ENCODE data around the gene GPR161.

The GPR161 gene

GRCh38 chr1:168112673-168113305, 23.9 kb downstream of the GPR161 start:
- H3K9ac ChIP-seq (ENCODE audit: low read depth in 1 of 2, low read length in 2 of 2), result no peak overlapping the region
- H3K27me3 ChIP-seq (ENCODE audit: control insufficient read depth in 2 of 2, insufficient read depth in 2 of 2, low read length in 2 of 2), result no peaks in the 10 kb centered on the region
- no peaks in the 10 kb centered on the region for H3K9me3 ChIP-seq (ENCODE audit: control insufficient read depth in 2 of 2, low read length in 2 of 2)
- H3K27ac ChIP-seq (ENCODE audit: low read depth in 2 of 2, low read length in 2 of 2), result no peak overlapping the region
- H3K4me3 ChIP-seq (ENCODE audit: low read length in 2 of 2), result no peak overlapping the region
- H3K4me1 ChIP-seq (ENCODE audit: control insufficient read depth in 2 of 2, insufficient read depth in 2 of 2, low read length in 2 of 2), result peaks cover 8 to 15% of the 10 kb centered on the region in 2 donors
- no peaks in the 10 kb centered on the region for H3K36me3 ChIP-seq (ENCODE audit: control insufficient read depth in 2 of 2, insufficient read depth in 2 of 2, low read length in 2 of 2)

GRCh38 chr1:168110896-168111545, 25.7 kb downstream of the GPR161 start:
- no peak overlapping the region for H3K4me3 ChIP-seq (ENCODE audit: low read length in 2 of 2)
- H3K9me3 ChIP-seq (ENCODE audit: control insufficient read depth in 2 of 2, low read length in 2 of 2), result no peaks in the 10 kb centered on the region
- H3K4me1 ChIP-seq (ENCODE audit: control insufficient read depth in 2 of 2, insufficient read depth in 2 of 2, low read length in 2 of 2), result peaks cover 5 to 9% of the 10 kb centered on the region in 2 donors
- H3K9ac ChIP-seq (ENCODE audit: low read depth in 1 of 2, low read length in 2 of 2), result no peak overlapping the region
- no peaks in the 10 kb centered on the region for H3K27me3 ChIP-seq (ENCODE audit: control insufficient read depth in 2 of 2, insufficient read depth in 2 of 2, low read length in 2 of 2)
- H3K27ac ChIP-seq (ENCODE audit: low read depth in 2 of 2, low read length in 2 of 2), result no peak overlapping the region
- no peaks in the 10 kb centered on the region for H3K36me3 ChIP-seq (ENCODE audit: control insufficient read depth in 2 of 2, insufficient read depth in 2 of 2, low read length in 2 of 2)

GRCh38 chr1:168106274-168106673, 30.5 kb downstream of the GPR161 start:
- Histone ChIP-seq H3K36me3 (ENCODE audit: control insufficient read depth in 2 of 2, insufficient read depth in 2 of 2, low read length in 2 of 2) (no peaks in the 10 kb centered on the region), H3K4me1 (ENCODE audit: control insufficient read depth in 2 of 2, insufficient read depth in 2 of 2, low read length in 2 of 2) (no peaks in the 10 kb centered on the region), H3K4me3 (ENCODE audit: low read length in 2 of 2) (no peak overlapping the region), H3K27me3 (ENCODE audit: control insufficient read depth in 2 of 2, insufficient read depth in 2 of 2, low read length in 2 of 2) (no peaks in the 10 kb centered on the region), H3K27ac (ENCODE audit: low read depth in 2 of 2, low read length in 2 of 2) (no peak overlapping the region), H3K9me3 (ENCODE audit: control insufficient read depth in 2 of 2, low read length in 2 of 2) (no peaks in the 10 kb centered on the region), H3K9ac (ENCODE audit: low read depth in 1 of 2, low read length in 2 of 2) (no peak overlapping the region)

GRCh38 chr1:168105846-168106245, 30.9 kb downstream of the GPR161 start:
- Histone ChIP-seq H3K27me3 (ENCODE audit: control insufficient read depth in 2 of 2, insufficient read depth in 2 of 2, low read length in 2 of 2) (no peaks in the 10 kb centered on the region), H3K36me3 (ENCODE audit: control insufficient read depth in 2 of 2, insufficient read depth in 2 of 2, low read length in 2 of 2) (no peaks in the 10 kb centered on the region), H3K9me3 (ENCODE audit: control insufficient read depth in 2 of 2, low read length in 2 of 2) (no peaks in the 10 kb centered on the region), H3K27ac (ENCODE audit: low read depth in 2 of 2, low read length in 2 of 2) (no peak overlapping the region), H3K4me3 (ENCODE audit: low read length in 2 of 2) (no peak overlapping the region), H3K9ac (ENCODE audit: low read depth in 1 of 2, low read length in 2 of 2) (no peak overlapping the region), H3K4me1 (ENCODE audit: control insufficient read depth in 2 of 2, insufficient read depth in 2 of 2, low read length in 2 of 2) (no peaks in the 10 kb centered on the region)

GRCh38 chr1:168104535-168104934, 32.2 kb downstream of the GPR161 start:
- no peaks in the 10 kb centered on the region for H3K36me3 ChIP-seq (ENCODE audit: control insufficient read depth in 2 of 2, insufficient read depth in 2 of 2, low read length in 2 of 2)
- H3K27ac ChIP-seq (ENCODE audit: low read depth in 2 of 2, low read length in 2 of 2), result no peak overlapping the region
- no peak overlapping the region for H3K9ac ChIP-seq (ENCODE audit: low read depth in 1 of 2, low read length in 2 of 2)
- no peaks in the 10 kb centered on the region for H3K4me1 ChIP-seq (ENCODE audit: control insufficient read depth in 2 of 2, insufficient read depth in 2 of 2, low read length in 2 of 2)
- H3K4me3 ChIP-seq (ENCODE audit: low read length in 2 of 2), result no peak overlapping the region
- H3K27me3 ChIP-seq (ENCODE audit: control insufficient read depth in 2 of 2, insufficient read depth in 2 of 2, low read length in 2 of 2), result no peaks in the 10 kb centered on the region
- H3K9me3 ChIP-seq (ENCODE audit: control insufficient read depth in 2 of 2, low read length in 2 of 2), result no peaks in the 10 kb centered on the region

- no peaks in the 10 kb centered on the region for H3K9me3 ChIP-seq (ENCODE audit: control insufficient read depth in 2 of 2, low read length in 2 of 2)
- no peaks in the 10 kb centered on the region for H3K4me1 ChIP-seq (ENCODE audit: control insufficient read depth in 2 of 2, insufficient read depth in 2 of 2, low read length in 2 of 2)
- H3K4me3 ChIP-seq (ENCODE audit: low read length in 2 of 2), result no peak overlapping the region
- no peaks in the 10 kb centered on the region for H3K36me3 ChIP-seq (ENCODE audit: control insufficient read depth in 2 of 2, insufficient read depth in 2 of 2, low read length in 2 of 2)
- no peak overlapping the region for H3K9ac ChIP-seq (ENCODE audit: low read depth in 1 of 2, low read length in 2 of 2)
- no peaks in the 10 kb centered on the region for H3K27me3 ChIP-seq (ENCODE audit: control insufficient read depth in 2 of 2, insufficient read depth in 2 of 2, low read length in 2 of 2)
- H3K27ac ChIP-seq (ENCODE audit: low read depth in 2 of 2, low read length in 2 of 2), result no peak overlapping the region
These were observed 34.2 kb downstream of the GPR161 start for GRCh38 chr1:168102487-168102886.

GRCh38 chr1:168101336-168101735, 35.4 kb downstream of the GPR161 start:
- no peaks in the 10 kb centered on the region for H3K27me3 ChIP-seq (ENCODE audit: control insufficient read depth in 2 of 2, insufficient read depth in 2 of 2, low read length in 2 of 2)
- H3K27ac ChIP-seq (ENCODE audit: low read depth in 2 of 2, low read length in 2 of 2), result no peak overlapping the region
- H3K4me3 ChIP-seq (ENCODE audit: low read length in 2 of 2), result no peak overlapping the region
- H3K36me3 ChIP-seq (ENCODE audit: control insufficient read depth in 2 of 2, insufficient read depth in 2 of 2, low read length in 2 of 2), result no peaks in the 10 kb centered on the region
- no peaks in the 10 kb centered on the region for H3K4me1 ChIP-seq (ENCODE audit: control insufficient read depth in 2 of 2, insufficient read depth in 2 of 2, low read length in 2 of 2)
- H3K9ac ChIP-seq (ENCODE audit: low read depth in 1 of 2, low read length in 2 of 2), result no peak overlapping the region
- no peaks in the 10 kb centered on the region for H3K9me3 ChIP-seq (ENCODE audit: control insufficient read depth in 2 of 2, low read length in 2 of 2)

- Histone ChIP-seq H3K36me3 (ENCODE audit: control insufficient read depth in 2 of 2, insufficient read depth in 2 of 2, low read length in 2 of 2) (no peaks in the 10 kb centered on the region), H3K9ac (ENCODE audit: low read depth in 1 of 2, low read length in 2 of 2) (no peak overlapping the region), H3K4me3 (ENCODE audit: low read length in 2 of 2) (no peak overlapping the region), H3K27ac (ENCODE audit: low read depth in 2 of 2, low read length in 2 of 2) (no peak overlapping the region), H3K9me3 (ENCODE audit: control insufficient read depth in 2 of 2, low read length in 2 of 2) (no peaks in the 10 kb centered on the region), H3K27me3 (ENCODE audit: control insufficient read depth in 2 of 2, insufficient read depth in 2 of 2, low read length in 2 of 2) (no peaks in the 10 kb centered on the region), H3K4me1 (ENCODE audit: control insufficient read depth in 2 of 2, insufficient read depth in 2 of 2, low read length in 2 of 2) (no peaks in the 10 kb centered on the region)
These were observed 36.3 kb downstream of the GPR161 start for GRCh38 chr1:168100315-168101002.

- Histone ChIP-seq H3K4me3 (ENCODE audit: low read length in 2 of 2) (no peak overlapping the region), H3K4me1 (ENCODE audit: control insufficient read depth in 2 of 2, insufficient read depth in 2 of 2, low read length in 2 of 2) (no peaks in the 10 kb centered on the region), H3K27me3 (ENCODE audit: control insufficient read depth in 2 of 2, insufficient read depth in 2 of 2, low read length in 2 of 2) (no peaks in the 10 kb centered on the region), H3K27ac (ENCODE audit: low read depth in 2 of 2, low read length in 2 of 2) (no peak overlapping the region), H3K36me3 (ENCODE audit: control insufficient read depth in 2 of 2, insufficient read depth in 2 of 2, low read length in 2 of 2) (no peaks in the 10 kb centered on the region), H3K9me3 (ENCODE audit: control insufficient read depth in 2 of 2, low read length in 2 of 2) (no peaks in the 10 kb centered on the region), H3K9ac (ENCODE audit: low read depth in 1 of 2, low read length in 2 of 2) (no peak overlapping the region)
These were observed 37.4 kb downstream of the GPR161 start for GRCh38 chr1:168099337-168099801.

GRCh38 chr1:168098534-168099320, 38.0 kb downstream of the GPR161 start:
- Histone ChIP-seq H3K9ac (ENCODE audit: low read depth in 1 of 2, low read length in 2 of 2) (no peak overlapping the region), H3K27me3 (ENCODE audit: control insufficient read depth in 2 of 2, insufficient read depth in 2 of 2, low read length in 2 of 2) (no peaks in the 10 kb centered on the region), H3K9me3 (ENCODE audit: control insufficient read depth in 2 of 2, low read length in 2 of 2) (no peaks in the 10 kb centered on the region), H3K27ac (ENCODE audit: low read depth in 2 of 2, low read length in 2 of 2) (no peak overlapping the region), H3K36me3 (ENCODE audit: control insufficient read depth in 2 of 2, insufficient read depth in 2 of 2, low read length in 2 of 2) (no peaks in the 10 kb centered on the region), H3K4me1 (ENCODE audit: control insufficient read depth in 2 of 2, insufficient read depth in 2 of 2, low read length in 2 of 2) (no peaks in the 10 kb centered on the region), H3K4me3 (ENCODE audit: low read length in 2 of 2) (no peak overlapping the region)

Data from mucosa of rectum (tissue), 2 donors.